MCF 10A (cell line): Measurements from ENCODE around the gene HEBP1. TPM values are rescaled to one million over a fixed set of nuclear protein-coding genes. Genes with fewer than 3 reads are reported as not detected.

Source experiments
- BruUV-seq: library from RNA; stranded (reverse); fragments of 400-500 nt; replicated peaks from 2 replicates; lab custom pipeline; 2021; lab: Mats Ljungman, UMichigan
- CTCF ChIA-PET: fragments of 300-600 bp; sonication (Branson Sonifier 250); formaldehyde crosslinking; extraction: SDS; loops from one replicate; lab custom pipeline; 2021; ENCODE audit warnings: antibody characterized with exemption, inconsistent platforms; lab: Yijun Ruan, JAX
- POLR2A ChIA-PET: fragments of 300-600, 350-650 bp; sonication (Branson Sonifier 250); formaldehyde crosslinking; extraction: SDS; loops from one replicate; lab custom pipeline; 2020; ENCODE audit warnings: antibody characterized with exemption, inconsistent platforms; lab: Yijun Ruan, JAX
- DNase-seq: peaks from one replicate; pipeline ENCODE4 v3.0.0-alpha.2; 2018; ENCODE audit not compliant: unreplicated experiment
- H3K27ac Mint-ChIP-seq: one replicate; pipeline ENCODE4 v1.8.0; 2022; ENCODE audit warnings: mild to moderate bottlenecking, low read depth, mixed read lengths; ENCODE audit not compliant: unreplicated experiment
- H3K27me3 Mint-ChIP-seq: one replicate; pipeline ENCODE4 v1.8.0; 2022; ENCODE audit warnings: mixed read lengths; ENCODE audit not compliant: insufficient read depth, unreplicated experiment
- H3K36me3 Mint-ChIP-seq: one replicate; pipeline ENCODE4 v1.8.0; 2022; ENCODE audit warnings: mild to moderate bottlenecking, moderate library complexity, mixed read lengths; ENCODE audit not compliant: insufficient read depth, unreplicated experiment
- H3K4me1 Mint-ChIP-seq: one replicate; pipeline ENCODE4 v1.8.0; 2022; ENCODE audit warnings: mixed read lengths; ENCODE audit not compliant: insufficient read depth, unreplicated experiment
- H3K4me3 Mint-ChIP-seq: one replicate; pipeline ENCODE4 v1.8.0; 2022; ENCODE audit warnings: mild to moderate bottlenecking, moderate library complexity, mixed read lengths; ENCODE audit not compliant: unreplicated experiment
- H3K9me3 Mint-ChIP-seq: one replicate; pipeline ENCODE4 v1.8.0; 2022; ENCODE audit warnings: mixed read lengths; ENCODE audit not compliant: unreplicated experiment
- intact Hi-C: fragments of 100-400 bp; cut with micrococcal nuclease; formaldehyde crosslinking; loops from 2 replicates; pipeline ENCODE4 v1.14.1; 2022
- total RNA-seq: library from RNA; stranded (reverse); gene quantifications from 2 replicates; pipeline ENCODE4 v1.2.3, GENCODE V29; 2022
- TF ChIP-seq, protein P1 (sequence below): fragments of 200-600 bp; IDR thresholded peaks from one replicate; pipeline ENCODE4 v1.8.0; 2022; ENCODE audit warnings: antibody characterized with exemption, mild to moderate bottlenecking; ENCODE audit not compliant: unreplicated experiment

HEBP1 gene
- total RNA-seq, 1 experiment from 2014 or later: 30.8 TPM

- TF ChIP-seq, protein P1, sequence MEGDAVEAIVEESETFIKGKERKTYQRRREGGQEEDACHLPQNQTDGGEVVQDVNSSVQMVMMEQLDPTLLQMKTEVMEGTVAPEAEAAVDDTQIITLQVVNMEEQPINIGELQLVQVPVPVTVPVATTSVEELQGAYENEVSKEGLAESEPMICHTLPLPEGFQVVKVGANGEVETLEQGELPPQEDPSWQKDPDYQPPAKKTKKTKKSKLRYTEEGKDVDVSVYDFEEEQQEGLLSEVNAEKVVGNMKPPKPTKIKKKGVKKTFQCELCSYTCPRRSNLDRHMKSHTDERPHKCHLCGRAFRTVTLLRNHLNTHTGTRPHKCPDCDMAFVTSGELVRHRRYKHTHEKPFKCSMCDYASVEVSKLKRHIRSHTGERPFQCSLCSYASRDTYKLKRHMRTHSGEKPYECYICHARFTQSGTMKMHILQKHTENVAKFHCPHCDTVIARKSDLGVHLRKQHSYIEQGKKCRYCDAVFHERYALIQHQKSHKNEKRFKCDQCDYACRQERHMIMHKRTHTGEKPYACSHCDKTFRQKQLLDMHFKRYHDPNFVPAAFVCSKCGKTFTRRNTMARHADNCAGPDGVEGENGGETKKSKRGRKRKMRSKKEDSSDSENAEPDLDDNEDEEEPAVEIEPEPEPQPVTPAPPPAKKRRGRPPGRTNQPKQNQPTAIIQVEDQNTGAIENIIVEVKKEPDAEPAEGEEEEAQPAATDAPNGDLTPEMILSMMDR: no peak
- CTCF ChIA-PET: interaction anchor here (0.8 to 3.2 kb wide), 5 partner anchors 14 to 215 kb away, joined by 3 to 24 read pairs (median 4); no protein-coding TSS in a partner anchor
These were observed 2.9 kb downstream of the HEBP1 start for GRCh38 chr12:12997156-12997555.

DNA sequence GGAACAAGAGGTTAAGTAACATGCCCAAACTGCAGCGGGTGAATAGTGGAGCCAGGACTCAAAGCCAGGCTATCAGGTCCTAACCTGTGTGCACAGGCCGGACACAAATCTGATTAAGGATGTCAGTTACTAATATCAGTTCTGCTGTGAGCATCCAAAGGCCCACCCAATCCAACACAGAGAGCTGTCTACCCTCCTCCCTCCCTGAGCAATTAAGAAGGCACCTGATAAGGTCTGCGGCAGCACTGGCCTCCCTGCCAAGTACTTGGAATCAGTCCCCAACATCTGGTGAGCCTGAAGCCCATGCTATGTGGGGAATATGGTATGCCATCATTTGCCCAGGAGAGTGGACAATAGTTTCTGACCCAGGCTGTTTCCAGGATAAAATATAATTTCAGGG lies 3.9 kb downstream of the HEBP1 start:
- peaks cover 46% of the 10 kb centered on the region for H3K4me1 Mint-ChIP-seq
- no peak overlapping the region for H3K4me3 Mint-ChIP-seq
- DNase-seq: no peak
- H3K36me3 Mint-ChIP-seq: peaks cover 6% of the 10 kb centered on the region
- BruUV-seq: no TSS peak
- POLR2A ChIA-PET: no interaction called here
- TF ChIP-seq, protein P1: no peak
- CTCF ChIA-PET: interaction anchor here (0.5 to 3.2 kb wide), 2 partner anchors 13 to 183 kb away, joined by 3 to 21 read pairs; partner anchors contain the start of gene DDX47
- H3K27me3 Mint-ChIP-seq: no peaks in the 10 kb centered on the region
- H3K9me3 Mint-ChIP-seq: no peaks in the 10 kb centered on the region
- no peak overlapping the region for H3K27ac Mint-ChIP-seq
- intact Hi-C loops: no loop called here

More at GRCh38 chr12:12997156-12997555, 2.9 kb downstream of the HEBP1 start:
- peaks cover 6% of the 10 kb centered on the region for H3K36me3 Mint-ChIP-seq
- peaks cover 41% of the 10 kb centered on the region for H3K4me1 Mint-ChIP-seq
- POLR2A ChIA-PET: interaction anchor here (0.8 to 1.1 kb wide), 2 partner anchors 41 to 138 kb away, joined by 3 read pairs; no protein-coding TSS in a partner anchor
- H3K9me3 Mint-ChIP-seq: no peaks in the 10 kb centered on the region
- no TSS peak for BruUV-seq
- intact Hi-C loops: no loop called here
- H3K27ac Mint-ChIP-seq: no peak overlapping the region
- no peak overlapping the region for H3K4me3 Mint-ChIP-seq
- no peak for DNase-seq
- no peaks in the 10 kb centered on the region for H3K27me3 Mint-ChIP-seq

DNA sequence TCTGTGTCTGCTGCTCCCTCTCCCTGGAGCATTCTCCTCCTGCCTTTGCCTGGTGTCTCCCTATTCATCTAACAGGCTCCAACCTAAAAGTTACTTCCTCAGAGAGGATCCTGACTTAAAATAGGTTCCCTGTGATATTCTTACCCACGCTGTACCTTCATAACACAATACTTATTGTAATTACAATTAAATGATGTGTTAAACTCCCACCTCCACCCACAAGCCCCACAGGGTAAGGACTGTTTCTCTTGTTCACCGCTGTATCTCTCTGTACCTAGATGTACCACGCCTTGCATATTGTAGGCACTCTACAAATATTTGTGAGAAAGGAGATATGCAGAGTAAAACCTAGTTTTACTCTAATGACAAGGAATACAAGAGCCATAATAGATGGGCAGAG lies 5.0 kb downstream of the HEBP1 start:
- CTCF ChIA-PET: interaction anchor here (1.1 to 1.6 kb wide), 2 partner anchors 11 to 19 kb away, joined by 3 to 5 read pairs; no protein-coding TSS in a partner anchor

DNA sequence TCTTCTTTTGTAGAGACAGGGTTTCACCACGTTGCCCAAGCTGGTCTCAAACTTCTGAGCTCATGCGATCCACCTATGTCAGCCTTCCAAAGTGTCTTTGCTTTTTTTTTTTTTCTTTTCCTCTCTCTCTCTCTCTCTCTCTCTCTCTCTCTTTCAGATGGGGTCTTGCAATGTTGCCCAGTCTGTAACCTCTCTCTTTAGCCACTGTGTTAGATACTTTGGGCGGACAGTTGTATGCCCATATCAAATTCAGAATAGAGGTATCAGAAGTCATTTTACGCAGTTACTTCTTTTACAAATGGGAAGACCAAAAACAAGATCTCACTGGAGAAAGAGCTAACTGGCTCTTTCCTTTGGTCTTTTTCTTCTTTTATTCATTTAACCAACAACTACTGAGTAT lies 6.7 kb downstream of the HEBP1 start:
- H3K9me3 Mint-ChIP-seq: no peaks in the 10 kb centered on the region
- TF ChIP-seq, protein P1: no peak
- H3K4me3 Mint-ChIP-seq: no peak overlapping the region
- ChIA-PET CTCF (interaction anchor here (0.6 to 1.1 kb wide), 2 partner anchors 11 to 77 kb away, joined by 3 to 9 read pairs; no protein-coding TSS in a partner anchor), POLR2A (no interaction called here)
- no peaks in the 10 kb centered on the region for H3K27me3 Mint-ChIP-seq
- intact Hi-C loops: no loop called here
- peaks cover 32% of the 10 kb centered on the region for H3K4me1 Mint-ChIP-seq
- no peak for DNase-seq
- peak overlapping the region; percentile 33 for H3K27ac Mint-ChIP-seq
- H3K36me3 Mint-ChIP-seq: peaks cover 13% of the 10 kb centered on the region
- no TSS peak for BruUV-seq

More for the DNA sequence above, 5.0 kb downstream of the HEBP1 start:
- TF ChIP-seq, protein P1: no peak
- peaks cover 6% of the 10 kb centered on the region for H3K36me3 Mint-ChIP-seq
- H3K4me1 Mint-ChIP-seq: peaks cover 43% of the 10 kb centered on the region
- no peaks in the 10 kb centered on the region for H3K27me3 Mint-ChIP-seq
- intact Hi-C loops: no loop called here
- no TSS peak for BruUV-seq
- H3K4me3 Mint-ChIP-seq: no peak overlapping the region
- POLR2A ChIA-PET: no interaction called here
- no peak for DNase-seq
- H3K9me3 Mint-ChIP-seq: no peaks in the 10 kb centered on the region
- H3K27ac Mint-ChIP-seq: no peak overlapping the region
